ENCODE data around the gene GAR1.
"Not testable (repeated sequence)": the region's sequence is repeated elsewhere in the genome, so short reads cannot be mapped to it uniquely, and the experiment has no call there.

GRCh38 chr4:109782092-109782491 lies 33.5 kb upstream of the GAR1 start:
- TF ChIP-seq CTCF (IDR thresholded peaks at IDR 0.05; ENCODE audit: low read depth, low read length); POLR2A (IDR thresholded peaks at IDR 0.05; ENCODE audit: extremely low read depth, insufficient read length); MYC (IDR thresholded peaks at IDR 0.05; ENCODE audit: low read depth, low read length); MAX (IDR thresholded peaks at IDR 0.05; ENCODE audit: low read depth, low read length): not testable (repeated sequence)

All from NB4 (cell line).